SU-DHL-6 (cell line): ENCODE measurements around the gene GLE1.
"Not testable (repeated sequence)": the region's sequence is repeated elsewhere in the genome, so short reads cannot be mapped to it uniquely, and the experiment has no call there.

ENCODE experiments used
- H2AFZ ChIP-seq: fragments of 200-600 bp; sonication (generic); 2 replicates; pipeline ENCODE4 v1.6.1; 2014; ENCODE audit warnings: low read depth, mild to moderate bottlenecking, moderate library complexity, mixed read lengths, antibody characterized with exemption, low read length; ENCODE audit not compliant: severe bottlenecking
- H3F3A ChIP-seq: fragments of 200-600 bp; shearing (Covaris generic); 2 replicates; pipeline ENCODE4 v1.6.0; 2016; ENCODE audit warnings: antibody characterized with exemption, mild to moderate bottlenecking; ENCODE audit not compliant: insufficient read depth
- H3K27ac ChIP-seq: fragments of 200-600 bp; sonication (generic); 2 replicates; pipeline ENCODE4 v1.5.1; 2016; ENCODE audit warnings: low read depth, mild to moderate bottlenecking, low read length, moderate library complexity, mixed read lengths
- H3K27me3 ChIP-seq: fragments of 200-600 bp; sonication (generic), shearing (Covaris generic); 2 replicates; pipeline ENCODE4 v1.6.0; 2014; ENCODE audit warnings: mild to moderate bottlenecking, low read length
- H3K36me3 ChIP-seq: fragments of 200-600 bp; sonication (generic); 2 replicates; pipeline ENCODE4 v1.6.1; 2014; ENCODE audit warnings: mild to moderate bottlenecking, low read length, mixed read lengths
- H3K4me2 ChIP-seq: fragments of 300-600, 200-600 bp; shearing (Covaris generic), sonication (generic); 2 replicates; pipeline ENCODE4 v1.6.0; 2014; ENCODE audit warnings: low read length, low read depth, mild to moderate bottlenecking; ENCODE audit not compliant: poor library complexity, severe bottlenecking
- H3K4me3 ChIP-seq: fragments of 200-600 bp; sonication (generic); 2 replicates; pipeline ENCODE4 v1.5.1; 2014; ENCODE audit warnings: antibody characterized with exemption, low read length, mild to moderate bottlenecking, mixed read lengths; ENCODE audit not compliant: insufficient read depth, poor library complexity, severe bottlenecking
- H3K79me2 ChIP-seq: fragments of 200-600 bp; sonication (generic); 2 replicates; pipeline ENCODE4 v1.6.1; 2014; ENCODE audit warnings: mild to moderate bottlenecking, low read length, moderate library complexity; ENCODE audit not compliant: insufficient read depth
- H3K9ac ChIP-seq: fragments of 200-600 bp; sonication (generic); 2 replicates; pipeline ENCODE4 v1.7.0; 2014; ENCODE audit warnings: mild to moderate bottlenecking, low read length
- H3K9me2 ChIP-seq: fragments of 200-600 bp; sonication (generic); replicated peaks from 2 replicates; pipeline ENCODE4 v1.6.1; 2014; ENCODE audit warnings: low read length; ENCODE audit not compliant: insufficient read depth
- H3K9me3 ChIP-seq: fragments of 200-600 bp; sonication (generic); 2 replicates; pipeline ENCODE4 v1.6.1; 2014; ENCODE audit warnings: low read length, mixed read lengths; ENCODE audit not compliant: insufficient read depth
- H4K20me1 ChIP-seq: fragments of 200-600 bp; sonication (generic); 2 replicates; pipeline ENCODE4 v1.6.1; 2014; ENCODE audit warnings: low read depth, mild to moderate bottlenecking, antibody characterized with exemption, low read length, moderate library complexity, mixed read lengths
- EZH2phosphoT487 ChIP-seq: fragments of 200-600 bp; sonication (generic), shearing (Covaris generic); conservative IDR thresholded peaks from 2 replicates; pipeline ENCODE4 v1.6.1; 2018; ENCODE audit warnings: mild to moderate bottlenecking, antibody characterized with exemption, low read length, moderate library complexity, mixed read lengths
- TF ChIP-seq, protein P1 (sequence below): fragments of 200-600 bp; sonication (generic); IDR thresholded peaks from one replicate; pipeline ENCODE4 v1.5.1; 2017; ENCODE audit warnings: antibody characterized with exemption, mild to moderate bottlenecking, low read length, moderate library complexity; ENCODE audit not compliant: insufficient read depth, poor library complexity, severe bottlenecking

GLE1 gene

DNA sequence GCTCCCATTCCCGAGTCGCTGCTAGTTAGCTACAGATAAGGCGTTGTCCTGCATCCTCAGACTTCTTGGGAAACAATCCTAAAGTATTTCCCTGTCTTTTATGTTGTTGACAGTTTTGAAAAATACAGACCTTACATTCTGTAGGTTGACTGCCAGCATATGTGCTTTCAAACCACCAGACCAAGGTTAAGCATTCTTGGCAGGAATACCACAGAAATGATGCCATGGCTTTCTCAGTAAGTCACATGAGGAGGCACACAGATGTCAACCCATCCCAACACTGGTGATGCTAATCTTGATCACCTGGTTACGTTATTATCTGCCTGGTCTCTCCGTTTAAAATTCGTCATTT is 871 bp downstream of the GLE1 start:
- peak overlapping the region; percentile 79 for H3K4me3 ChIP-seq
- peak overlapping the region; percentile 68 for H3K4me2 ChIP-seq
- H3F3A ChIP-seq = peaks cover 11% of the 10 kb centered on the region; the same call in 1 of the 2 replicates
- peak overlapping the region; percentile 77 for H2AFZ ChIP-seq
- H3K36me3 ChIP-seq = 0 out of 2 replicates have a peak, but pooled peaks cover 8% of the 10 kb centered on the region
- no peaks in the 10 kb centered on the region for H3K9me3 ChIP-seq
- no peaks in the 10 kb centered on the region for H3K27me3 ChIP-seq
- H3K9ac ChIP-seq = peak overlapping the region; percentile 87
- H4K20me1 ChIP-seq = no peaks in the 10 kb centered on the region
- peaks cover 33% of the 10 kb centered on the region for H3K79me2 ChIP-seq
- no peak overlapping the region for H3K27ac ChIP-seq
- TF ChIP-seq, protein P1, sequence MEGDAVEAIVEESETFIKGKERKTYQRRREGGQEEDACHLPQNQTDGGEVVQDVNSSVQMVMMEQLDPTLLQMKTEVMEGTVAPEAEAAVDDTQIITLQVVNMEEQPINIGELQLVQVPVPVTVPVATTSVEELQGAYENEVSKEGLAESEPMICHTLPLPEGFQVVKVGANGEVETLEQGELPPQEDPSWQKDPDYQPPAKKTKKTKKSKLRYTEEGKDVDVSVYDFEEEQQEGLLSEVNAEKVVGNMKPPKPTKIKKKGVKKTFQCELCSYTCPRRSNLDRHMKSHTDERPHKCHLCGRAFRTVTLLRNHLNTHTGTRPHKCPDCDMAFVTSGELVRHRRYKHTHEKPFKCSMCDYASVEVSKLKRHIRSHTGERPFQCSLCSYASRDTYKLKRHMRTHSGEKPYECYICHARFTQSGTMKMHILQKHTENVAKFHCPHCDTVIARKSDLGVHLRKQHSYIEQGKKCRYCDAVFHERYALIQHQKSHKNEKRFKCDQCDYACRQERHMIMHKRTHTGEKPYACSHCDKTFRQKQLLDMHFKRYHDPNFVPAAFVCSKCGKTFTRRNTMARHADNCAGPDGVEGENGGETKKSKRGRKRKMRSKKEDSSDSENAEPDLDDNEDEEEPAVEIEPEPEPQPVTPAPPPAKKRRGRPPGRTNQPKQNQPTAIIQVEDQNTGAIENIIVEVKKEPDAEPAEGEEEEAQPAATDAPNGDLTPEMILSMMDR = no peak
- TF ChIP-seq EZH2phosphoT487 = no peak
- no peaks in the 10 kb centered on the region for H3K9me2 ChIP-seq

DNA sequence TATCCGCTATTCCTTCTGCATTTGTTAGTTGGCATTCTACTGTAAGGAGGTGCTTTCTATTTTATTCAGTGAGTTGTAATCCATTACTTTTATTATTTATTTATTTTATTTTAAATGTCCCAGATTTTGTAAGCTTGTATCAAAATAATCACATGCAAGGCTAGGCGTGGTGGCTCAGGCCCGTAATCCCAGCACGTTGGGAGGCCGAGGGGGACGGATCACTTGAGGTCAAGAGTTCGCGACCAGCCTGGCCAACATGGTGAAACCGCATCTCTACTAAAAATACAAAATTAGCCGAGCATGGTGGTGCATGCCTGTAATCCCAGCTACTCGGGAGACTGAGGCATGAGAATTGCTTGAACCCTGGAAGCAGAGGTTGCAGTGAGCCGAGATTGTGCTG is 1.4 kb downstream of the GLE1 start:
- peak overlapping the region; percentile 79 for H3K4me3 ChIP-seq
- not testable (repeated sequence) for H2AFZ ChIP-seq, H3K9me2 ChIP-seq, H3F3A ChIP-seq, H3K36me3 ChIP-seq, H3K27ac ChIP-seq, H4K20me1 ChIP-seq, H3K27me3 ChIP-seq, H3K9me3 ChIP-seq
- H3K79me2 ChIP-seq = peaks cover 33% of the 10 kb centered on the region
- peak overlapping the region; percentile 68 for H3K4me2 ChIP-seq
- peak overlapping the region; percentile 87; the same call in 1 of the 2 replicates for H3K9ac ChIP-seq

DNA sequence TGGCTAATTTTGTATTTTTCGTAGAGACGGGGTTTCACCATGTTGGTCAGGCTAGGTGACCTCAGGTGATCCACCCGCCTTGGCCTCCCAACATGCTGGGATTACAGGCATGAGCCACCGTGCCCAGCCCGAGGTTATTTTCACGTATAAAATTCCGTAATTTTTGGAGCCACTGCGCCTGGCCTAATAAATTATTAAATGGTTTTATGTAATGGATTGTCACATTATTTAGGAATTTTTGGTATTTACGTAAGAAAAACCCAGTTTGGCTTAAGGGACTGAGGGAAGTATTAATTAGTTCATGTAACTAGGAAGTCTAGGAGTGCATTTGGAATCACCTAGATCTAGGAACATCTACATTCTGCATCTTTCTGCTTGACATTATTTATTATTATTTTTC is 8.3 kb downstream of the GLE1 start:
- Histone ChIP-seq H3K79me2 (peaks cover 5% of the 10 kb centered on the region; the same call in 1 of the 2 replicates), H3K9me3 (no peaks in the 10 kb centered on the region), H3K27ac (no peak overlapping the region), H2AFZ (no peak overlapping the region), H3K9ac (no peak overlapping the region), H3K27me3 (no peaks in the 10 kb centered on the region), H3K9me2 (no peaks in the 10 kb centered on the region), H3F3A (no peaks in the 10 kb centered on the region), H3K4me2 (no peak overlapping the region), H4K20me1 (no peaks in the 10 kb centered on the region), H3K4me3 (no peak overlapping the region), H3K36me3 (peaks cover 17% of the 10 kb centered on the region)
- TF ChIP-seq, protein P1 = no peak
- no peak for TF ChIP-seq EZH2phosphoT487

DNA sequence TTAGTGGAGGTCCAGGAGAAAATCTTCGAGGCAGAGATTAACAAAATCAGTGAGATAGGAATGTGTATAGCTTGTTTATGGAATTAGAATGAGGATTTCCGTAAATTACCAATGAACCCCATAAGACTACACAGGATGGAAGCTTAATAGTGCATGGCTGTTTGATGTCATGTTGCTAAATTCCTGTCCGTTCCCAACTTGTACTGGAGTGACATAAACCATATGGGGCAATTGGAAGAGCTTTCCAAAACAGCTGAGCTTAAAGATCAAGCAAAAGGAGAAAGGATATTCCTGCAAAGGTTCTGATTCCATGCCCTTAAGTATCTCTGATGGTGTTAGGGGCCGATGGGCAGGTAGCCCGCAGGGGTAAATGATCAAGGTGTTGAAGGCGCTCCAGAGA is 17.4 kb downstream of the GLE1 start:
- Histone ChIP-seq H3F3A (no peaks in the 10 kb centered on the region), H3K36me3 (peaks cover 19% of the 10 kb centered on the region)

More for the DNA sequence above, 17.4 kb downstream of the GLE1 start:
- Histone ChIP-seq H3K27ac (no peak overlapping the region), H3K4me3 (no peak overlapping the region), H3K9ac (no peak overlapping the region), H3K9me2 (no peaks in the 10 kb centered on the region), H3K9me3 (no peaks in the 10 kb centered on the region), H3K79me2 (no peaks in the 10 kb centered on the region), H4K20me1 (no peaks in the 10 kb centered on the region), H3K27me3 (no peaks in the 10 kb centered on the region), H3K4me2 (no peak overlapping the region), H2AFZ (no peak overlapping the region)
- TF ChIP-seq EZH2phosphoT487 = no peak
- TF ChIP-seq, protein P1 = no peak
